SKM-1 treated with dmso at 0.1 percent for 144 hours (cell line): ENCODE measurements around the gene MRAS.
A peak's percentile ranks its signal among the peaks of the same experiment; 100 is the strongest.

Experiments used
- DNase-seq: peaks from one replicate; lab custom pipeline; 2025; ENCODE audit not compliant: unreplicated experiment; lab: John Stamatoyannopoulos, UW

The MRAS gene

GRCh38 chr3:138338811-138339210 lies 9.6 kb upstream of the MRAS start:
- no peak for DNase-seq

- DNase-seq: no peak
Observed at GRCh38 chr3:138340511-138340910, 7.9 kb upstream of the MRAS start.

GRCh38 chr3:138344754-138345153 lies 3.6 kb upstream of the MRAS start:
- DNase-seq: no peak

- DNase-seq: no peak
Observed at GRCh38 chr3:138348754-138349739, 668 bp downstream of the MRAS start.

- DNase-seq: peak; percentile 84
Observed at GRCh38 chr3:138349926-138350665, 1.7 kb downstream of the MRAS start.

- DNase-seq: no peak
Observed at GRCh38 chr3:138351151-138351550, 2.8 kb downstream of the MRAS start.

GRCh38 chr3:138351916-138352550 lies 3.7 kb downstream of the MRAS start:
- DNase-seq: no peak

GRCh38 chr3:138354376-138354775 lies 6.0 kb downstream of the MRAS start:
- DNase-seq: no peak

GRCh38 chr3:138355071-138355470 lies 6.7 kb downstream of the MRAS start:
- DNase-seq: no peak

- no peak for DNase-seq
Observed at GRCh38 chr3:138356730-138357405, 8.5 kb downstream of the MRAS start.

- no peak for DNase-seq
Observed at GRCh38 chr3:138359148-138359918, 11.0 kb downstream of the MRAS start.

GRCh38 chr3:138359919-138360868 lies 11.8 kb downstream of the MRAS start:
- no peak for DNase-seq

- no peak for DNase-seq
Observed at GRCh38 chr3:138360869-138361525, 12.6 kb downstream of the MRAS start.

GRCh38 chr3:138361561-138361971 lies 13.2 kb downstream of the MRAS start:
- no peak for DNase-seq

GRCh38 chr3:138362538-138362937 lies 14.2 kb downstream of the MRAS start:
- no peak for DNase-seq

GRCh38 chr3:138363322-138363721 lies 14.9 kb downstream of the MRAS start:
- no peak for DNase-seq

- DNase-seq: no peak
Observed at GRCh38 chr3:138364356-138365252, 16.2 kb downstream of the MRAS start.

- DNase-seq: no peak
Observed at GRCh38 chr3:138365253-138365555, 16.8 kb downstream of the MRAS start.
